GM12878 (cell line): ENCODE data around the gene RPL31. TPM values are rescaled to one million over a fixed set of nuclear protein-coding genes. Genes with fewer than 3 reads are reported as not detected.

Source experiments
- EGR1 ChIP-seq, 2 experiments: IDR thresholded peaks; 1 replicate in 1 of 2; 2 replicates in 1 of 2; pipeline ENCODE4 v1.6.1; 2011 to 2012; ENCODE audit warnings: low read depth in 2 of 2, low read length in 2 of 2, borderline replicate concordance in 1 of 2, mild to moderate bottlenecking in 1 of 2, moderate library complexity in 1 of 2
- ESRRA ChIP-seq: IDR thresholded peaks from 2 replicates; pipeline ENCODE4 v1.6.1; 2012; ENCODE audit warnings: mild to moderate bottlenecking, low read length, improper control_type of control experiment
- ETV6 ChIP-seq, 2 experiments: fragments of 450-650 bp in 1 of 2; IDR thresholded peaks in 1 of 2; conservative IDR thresholded peaks in 1 of 2; 2 replicates each; pipeline ENCODE4 v1.6.1; 2014; ENCODE audit warnings: antibody characterized with exemption in 1 of 2, borderline replicate concordance in 1 of 2, low read depth in 1 of 2, mild to moderate bottlenecking in 1 of 2, moderate library complexity in 1 of 2
- polyA plus RNA-seq, 11 experiments: library from polyadenylated mRNA; depleted of rRNA in 4 of 11; unstranded in 6 of 11; stranded (reverse) in 5 of 11; fragments of >200 nt; fragmentation: Nextera tagmentation in 4 of 11; fragmentation: Illumina TruSeq in 1 of 11; extraction: Ambion mirVana in 4 of 11; extraction: Trizol in 1 of 11; gene quantifications; 1 replicate in 1 of 11; 2 replicates in 10 of 11; pipeline versions ENCODE4 v1.2.1 to v1.2.3, GENCODE V29; 2011 to 2016; ENCODE audit warnings: inconsistent platforms in 2 of 11, missing spikeins in 2 of 11, low read depth in 1 of 11
- total RNA-seq, 4 experiments: library from RNA; depleted of rRNA in 3 of 4; stranded (reverse); fragments of >200 nt in 3 of 4; fragmentation: Illumina TruSeq in 1 of 4; extraction: Trizol in 1 of 4; gene quantifications; 2 replicates each; pipeline versions ENCODE4 v1.2.1 to v1.2.3, GENCODE V29; 2013 to 2021
- TF ChIP-seq, protein P1 (sequence below): fragments of 450-650 bp; IDR thresholded peaks from 2 replicates; pipeline ENCODE4 v1.6.1; 2017; ENCODE audit warnings: mild to moderate bottlenecking, moderate library complexity
- TF ChIP-seq, protein P2 (sequence below): IDR thresholded peaks from 2 replicates; pipeline ENCODE4 v1.6.1; 2011; ENCODE audit warnings: borderline replicate concordance, low read depth, mild to moderate bottlenecking, moderate library complexity, low read length; ENCODE audit not compliant: insufficient read depth, poor library complexity, severe bottlenecking
- TF ChIP-seq, protein P3 (sequence below): fragments of 450-650 bp; IDR thresholded peaks from 2 replicates; pipeline ENCODE4 v1.6.1; 2017; ENCODE audit warnings: low read depth, mild to moderate bottlenecking, moderate library complexity
- TF ChIP-seq, protein P4 (sequence below): fragments of 450-650 bp; IDR thresholded peaks from 2 replicates; pipeline ENCODE4 v1.6.1; 2018; ENCODE audit warnings: mild to moderate bottlenecking, low read depth, moderate library complexity; ENCODE audit not compliant: partially characterized antibody

RPL31 gene
- total and polyA plus RNA-seq, 10 of the 15 experiments (the other 5 are each of a cell fraction or from before 2014, with no cell fraction given), result 1,643 to 8,551 (median 2,208) TPM

DNA sequence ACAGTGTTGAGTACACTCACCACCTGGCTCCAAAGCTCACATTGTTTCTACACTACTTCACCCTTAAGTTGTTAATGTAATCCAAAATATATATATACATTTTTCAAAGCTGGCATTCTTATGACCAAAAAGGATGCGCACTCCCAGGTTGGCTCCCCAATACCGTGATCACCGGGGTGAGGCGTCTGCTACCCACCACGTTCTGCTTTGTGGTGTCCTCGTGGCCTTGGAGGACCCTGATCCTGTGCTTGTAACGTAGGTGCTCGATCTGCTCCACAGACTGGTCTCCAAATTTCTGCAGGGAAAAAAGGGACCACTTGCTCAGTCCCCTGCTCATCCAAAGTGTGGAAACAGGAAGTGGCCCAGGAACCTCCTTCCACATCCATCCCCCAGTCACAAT is 25.8 kb downstream of the RPL31 start (continued):
- TF ChIP-seq, protein P1, sequence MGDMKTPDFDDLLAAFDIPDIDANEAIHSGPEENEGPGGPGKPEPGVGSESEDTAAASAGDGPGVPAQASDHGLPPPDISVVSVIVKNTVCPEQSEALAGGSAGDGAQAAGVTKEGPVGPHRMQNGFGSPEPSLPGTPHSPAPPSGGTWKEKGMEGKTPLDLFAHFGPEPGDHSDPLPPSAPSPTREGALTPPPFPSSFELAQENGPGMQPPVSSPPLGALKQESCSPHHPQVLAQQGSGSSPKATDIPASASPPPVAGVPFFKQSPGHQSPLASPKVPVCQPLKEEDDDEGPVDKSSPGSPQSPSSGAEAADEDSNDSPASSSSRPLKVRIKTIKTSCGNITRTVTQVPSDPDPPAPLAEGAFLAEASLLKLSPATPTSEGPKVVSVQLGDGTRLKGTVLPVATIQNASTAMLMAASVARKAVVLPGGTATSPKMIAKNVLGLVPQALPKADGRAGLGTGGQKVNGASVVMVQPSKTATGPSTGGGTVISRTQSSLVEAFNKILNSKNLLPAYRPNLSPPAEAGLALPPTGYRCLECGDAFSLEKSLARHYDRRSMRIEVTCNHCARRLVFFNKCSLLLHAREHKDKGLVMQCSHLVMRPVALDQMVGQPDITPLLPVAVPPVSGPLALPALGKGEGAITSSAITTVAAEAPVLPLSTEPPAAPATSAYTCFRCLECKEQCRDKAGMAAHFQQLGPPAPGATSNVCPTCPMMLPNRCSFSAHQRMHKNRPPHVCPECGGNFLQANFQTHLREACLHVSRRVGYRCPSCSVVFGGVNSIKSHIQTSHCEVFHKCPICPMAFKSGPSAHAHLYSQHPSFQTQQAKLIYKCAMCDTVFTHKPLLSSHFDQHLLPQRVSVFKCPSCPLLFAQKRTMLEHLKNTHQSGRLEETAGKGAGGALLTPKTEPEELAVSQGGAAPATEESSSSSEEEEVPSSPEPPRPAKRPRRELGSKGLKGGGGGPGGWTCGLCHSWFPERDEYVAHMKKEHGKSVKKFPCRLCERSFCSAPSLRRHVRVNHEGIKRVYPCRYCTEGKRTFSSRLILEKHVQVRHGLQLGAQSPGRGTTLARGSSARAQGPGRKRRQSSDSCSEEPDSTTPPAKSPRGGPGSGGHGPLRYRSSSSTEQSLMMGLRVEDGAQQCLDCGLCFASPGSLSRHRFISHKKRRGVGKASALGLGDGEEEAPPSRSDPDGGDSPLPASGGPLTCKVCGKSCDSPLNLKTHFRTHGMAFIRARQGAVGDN, result no peak
- TF ChIP-seq ETV6 (conservative IDR thresholded peaks at IDR 0.05 in 1 of 2, IDR thresholded peaks at IDR 0.05 in 1 of 2; ENCODE audit: borderline replicate concordance in 1 of 2, low read depth in 1 of 2) (no peak), ESRRA (no peak), EGR1 (IDR thresholded peaks at IDR 0.05; ENCODE audit: borderline replicate concordance in 1 of 2, low read depth in 2 of 2, low read length in 2 of 2) (no peak)
- TF ChIP-seq, protein P2, sequence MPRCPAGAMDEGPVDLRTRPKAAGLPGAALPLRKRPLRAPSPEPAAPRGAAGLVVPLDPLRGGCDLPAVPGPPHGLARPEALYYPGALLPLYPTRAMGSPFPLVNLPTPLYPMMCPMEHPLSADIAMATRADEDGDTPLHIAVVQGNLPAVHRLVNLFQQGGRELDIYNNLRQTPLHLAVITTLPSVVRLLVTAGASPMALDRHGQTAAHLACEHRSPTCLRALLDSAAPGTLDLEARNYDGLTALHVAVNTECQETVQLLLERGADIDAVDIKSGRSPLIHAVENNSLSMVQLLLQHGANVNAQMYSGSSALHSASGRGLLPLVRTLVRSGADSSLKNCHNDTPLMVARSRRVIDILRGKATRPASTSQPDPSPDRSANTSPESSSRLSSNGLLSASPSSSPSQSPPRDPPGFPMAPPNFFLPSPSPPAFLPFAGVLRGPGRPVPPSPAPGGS, result no peak
- TF ChIP-seq, protein P3, sequence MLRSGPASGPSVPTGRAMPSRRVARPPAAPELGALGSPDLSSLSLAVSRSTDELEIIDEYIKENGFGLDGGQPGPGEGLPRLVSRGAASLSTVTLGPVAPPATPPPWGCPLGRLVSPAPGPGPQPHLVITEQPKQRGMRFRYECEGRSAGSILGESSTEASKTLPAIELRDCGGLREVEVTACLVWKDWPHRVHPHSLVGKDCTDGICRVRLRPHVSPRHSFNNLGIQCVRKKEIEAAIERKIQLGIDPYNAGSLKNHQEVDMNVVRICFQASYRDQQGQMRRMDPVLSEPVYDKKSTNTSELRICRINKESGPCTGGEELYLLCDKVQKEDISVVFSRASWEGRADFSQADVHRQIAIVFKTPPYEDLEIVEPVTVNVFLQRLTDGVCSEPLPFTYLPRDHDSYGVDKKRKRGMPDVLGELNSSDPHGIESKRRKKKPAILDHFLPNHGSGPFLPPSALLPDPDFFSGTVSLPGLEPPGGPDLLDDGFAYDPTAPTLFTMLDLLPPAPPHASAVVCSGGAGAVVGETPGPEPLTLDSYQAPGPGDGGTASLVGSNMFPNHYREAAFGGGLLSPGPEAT, result no peak
- TF ChIP-seq, protein P4, sequence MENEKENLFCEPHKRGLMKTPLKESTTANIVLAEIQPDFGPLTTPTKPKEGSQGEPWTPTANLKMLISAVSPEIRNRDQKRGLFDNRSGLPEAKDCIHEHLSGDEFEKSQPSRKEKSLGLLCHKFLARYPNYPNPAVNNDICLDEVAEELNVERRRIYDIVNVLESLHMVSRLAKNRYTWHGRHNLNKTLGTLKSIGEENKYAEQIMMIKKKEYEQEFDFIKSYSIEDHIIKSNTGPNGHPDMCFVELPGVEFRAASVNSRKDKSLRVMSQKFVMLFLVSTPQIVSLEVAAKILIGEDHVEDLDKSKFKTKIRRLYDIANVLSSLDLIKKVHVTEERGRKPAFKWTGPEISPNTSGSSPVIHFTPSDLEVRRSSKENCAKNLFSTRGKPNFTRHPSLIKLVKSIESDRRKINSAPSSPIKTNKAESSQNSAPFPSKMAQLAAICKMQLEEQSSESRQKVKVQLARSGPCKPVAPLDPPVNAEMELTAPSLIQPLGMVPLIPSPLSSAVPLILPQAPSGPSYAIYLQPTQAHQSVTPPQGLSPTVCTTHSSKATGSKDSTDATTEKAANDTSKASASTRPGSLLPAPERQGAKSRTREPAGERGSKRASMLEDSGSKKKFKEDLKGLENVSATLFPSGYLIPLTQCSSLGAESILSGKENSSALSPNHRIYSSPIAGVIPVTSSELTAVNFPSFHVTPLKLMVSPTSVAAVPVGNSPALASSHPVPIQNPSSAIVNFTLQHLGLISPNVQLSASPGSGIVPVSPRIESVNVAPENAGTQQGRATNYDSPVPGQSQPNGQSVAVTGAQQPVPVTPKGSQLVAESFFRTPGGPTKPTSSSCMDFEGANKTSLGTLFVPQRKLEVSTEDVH, result no peak
